HepG2 (cell line): ENCODE results near the gene UBL5. TPM values are rescaled to one million over a fixed set of nuclear protein-coding genes. Genes with fewer than 3 reads are reported as not detected.

ENCODE experiments used
- EHMT2 ChIP-seq: fragments of 200-600 bp; sonication (generic); IDR thresholded peaks from 2 replicates; pipeline ENCODE4 v1.7.0; 2017; ENCODE audit warnings: antibody characterized with exemption, low read depth, low read length, borderline replicate concordance
- FOXK2 ChIP-seq: fragments of 450-650 bp; IDR thresholded peaks from 2 replicates; pipeline ENCODE4 v1.6.1; 2016
- HNRNPUL1 ChIP-seq: fragments of 200-400 bp; formaldehyde crosslinking; IDR thresholded peaks from 2 replicates; pipeline ENCODE4 v1.6.1; 2017; ENCODE audit warnings: low read depth, mild to moderate bottlenecking, low read length, moderate library complexity
- NFE2L2 ChIP-seq: fragments of 150-350 bp; IDR thresholded peaks from 2 replicates; pipeline ENCODE4 v1.6.1; 2014; ENCODE audit warnings: low read length
- PAF1 ChIP-seq: IDR thresholded peaks from 2 replicates; pipeline ENCODE4 v1.6.1; 2016; ENCODE audit warnings: missing genetic modification reagents, missing compliant biosample characterization
- RAD51 ChIP-seq: fragments of 450-650 bp; IDR thresholded peaks from 2 replicates; pipeline ENCODE4 v1.6.1; 2016; ENCODE audit warnings: borderline replicate concordance
- SRSF4 ChIP-seq: fragments of 200-400 bp; formaldehyde crosslinking; IDR thresholded peaks from one replicate; pipeline ENCODE4 v1.6.1; 2018; ENCODE audit warnings: mild to moderate bottlenecking, low read depth, low read length, moderate library complexity; ENCODE audit not compliant: poor library complexity, severe bottlenecking
- THAP11 ChIP-seq: IDR thresholded peaks from 2 replicates; pipeline ENCODE4 v1.6.1; 2016; ENCODE audit warnings: missing biosample characterization, missing genetic modification reagents
- ZBTB7A ChIP-seq: sonication (generic); formaldehyde crosslinking; IDR thresholded peaks from 2 replicates; pipeline ENCODE4 v1.8.0; 2022; ENCODE audit warnings: mild to moderate bottlenecking, missing genetic modification reagents
- ZFY ChIP-seq: sonication (generic); formaldehyde crosslinking; IDR thresholded peaks from 2 replicates; pipeline ENCODE4 v1.4.0; 2020; ENCODE audit warnings: missing genetic modification reagents
- ZIK1 ChIP-seq: sonication (generic); formaldehyde crosslinking; IDR thresholded peaks from 2 replicates; pipeline ENCODE4 v1.5.0; 2020; ENCODE audit warnings: mild to moderate bottlenecking, low read depth, missing genetic modification reagents, borderline replicate concordance
- ZKSCAN8 ChIP-seq: IDR thresholded peaks from 2 replicates; pipeline ENCODE4 v1.6.1; 2016; ENCODE audit warnings: borderline replicate concordance, missing genetic modification reagents, missing compliant biosample characterization
- ZMYM3 ChIP-seq: sonication (generic); formaldehyde crosslinking; IDR thresholded peaks from 2 replicates; pipeline ENCODE4 v1.5.1; 2020; ENCODE audit warnings: mild to moderate bottlenecking, missing genetic modification reagents
- ZNF124 ChIP-seq: sonication (generic); formaldehyde crosslinking; IDR thresholded peaks from 2 replicates; pipeline ENCODE4 v1.4.0; 2020; ENCODE audit warnings: missing genetic modification reagents
- ZNF17 ChIP-seq: sonication (generic); formaldehyde crosslinking; IDR thresholded peaks from 2 replicates; pipeline ENCODE4 v1.5.0; 2020; ENCODE audit warnings: mild to moderate bottlenecking, missing genetic modification reagents
- ZNF382 ChIP-seq: sonication (generic); formaldehyde crosslinking; IDR thresholded peaks from 2 replicates; pipeline ENCODE4 v1.5.0; 2020; ENCODE audit warnings: missing genetic modification reagents, mild to moderate bottlenecking, borderline replicate concordance
- ZNF724P ChIP-seq: sonication (generic); formaldehyde crosslinking; IDR thresholded peaks from 2 replicates; pipeline ENCODE4 v1.8.0; 2022; ENCODE audit warnings: missing genetic modification reagents, borderline replicate concordance
- ZNF749 ChIP-seq: sonication (generic); formaldehyde crosslinking; IDR thresholded peaks from 2 replicates; pipeline ENCODE4 v1.8.0; 2022; ENCODE audit warnings: mild to moderate bottlenecking, missing genetic modification reagents, moderate library complexity, borderline replicate concordance
- ZNF788 ChIP-seq: sonication (generic); formaldehyde crosslinking; IDR thresholded peaks from 2 replicates; pipeline ENCODE4 v1.5.0; 2020; ENCODE audit warnings: mild to moderate bottlenecking, missing genetic modification reagents, borderline replicate concordance
- ZNF850 ChIP-seq: sonication (generic); formaldehyde crosslinking; conservative IDR thresholded peaks from 2 replicates; pipeline ENCODE4 v1.9.0; 2021; ENCODE audit warnings: mild to moderate bottlenecking, missing genetic modification reagents
- ZNF891 ChIP-seq: sonication (generic); formaldehyde crosslinking; IDR thresholded peaks from 2 replicates; pipeline ENCODE4 v1.5.0; 2020; ENCODE audit warnings: mild to moderate bottlenecking, missing genetic modification reagents
- polyA plus RNA-seq, 8 experiments: library from polyadenylated mRNA; depleted of rRNA in 3 of 8; stranded (reverse) in 7 of 8; unstranded in 1 of 8; fragments of >200 nt; fragmentation: Illumina TruSeq in 4 of 8; extraction: Trizol in 4 of 8; gene quantifications; 2 replicates each; pipeline versions ENCODE4 v1.2.1 to v1.2.3, GENCODE V29; 2011 to 2016; ENCODE audit warnings: low read depth in 4 of 8, missing spikeins in 1 of 8, mixed read lengths in 1 of 8; ENCODE audit not compliant: insufficient read depth in 1 of 8
- total RNA-seq, 5 experiments: library from RNA; depleted of rRNA; stranded (reverse); fragments of >200 nt; fragmentation: Illumina TruSeq; extraction: Trizol; gene quantifications; 2 replicates each; pipeline ENCODE4 v1.2.3, GENCODE V29; 2016; ENCODE audit warnings: low read depth in 1 of 5
- TF ChIP-seq, protein P1 (sequence below): sonication (generic); formaldehyde crosslinking; IDR thresholded peaks from 2 replicates; pipeline ENCODE4 v1.5.0; 2020; ENCODE audit warnings: mild to moderate bottlenecking, low read depth, missing genetic modification reagents, borderline replicate concordance
- TF ChIP-seq, protein P2 (sequence below): sonication (generic); formaldehyde crosslinking; IDR thresholded peaks from 2 replicates; pipeline ENCODE4 v1.4.0; 2020; ENCODE audit warnings: mild to moderate bottlenecking, missing genetic modification reagents
- TF ChIP-seq, protein P3 (sequence below): sonication (generic); formaldehyde crosslinking; IDR thresholded peaks from 2 replicates; pipeline ENCODE4 v1.4.0; 2020; ENCODE audit warnings: missing genetic modification reagents
- TF ChIP-seq, protein P4 (sequence below): sonication (generic); formaldehyde crosslinking; IDR thresholded peaks from 2 replicates; pipeline ENCODE4 v1.4.0; 2020; ENCODE audit warnings: mild to moderate bottlenecking, low read depth, missing genetic modification reagents

Gene UBL5
- total and polyA plus RNA-seq, 2 of the 13 experiments (the other 11 are each of a cell fraction or from before 2014, with no cell fraction given): 373 to 487 TPM

DNA sequence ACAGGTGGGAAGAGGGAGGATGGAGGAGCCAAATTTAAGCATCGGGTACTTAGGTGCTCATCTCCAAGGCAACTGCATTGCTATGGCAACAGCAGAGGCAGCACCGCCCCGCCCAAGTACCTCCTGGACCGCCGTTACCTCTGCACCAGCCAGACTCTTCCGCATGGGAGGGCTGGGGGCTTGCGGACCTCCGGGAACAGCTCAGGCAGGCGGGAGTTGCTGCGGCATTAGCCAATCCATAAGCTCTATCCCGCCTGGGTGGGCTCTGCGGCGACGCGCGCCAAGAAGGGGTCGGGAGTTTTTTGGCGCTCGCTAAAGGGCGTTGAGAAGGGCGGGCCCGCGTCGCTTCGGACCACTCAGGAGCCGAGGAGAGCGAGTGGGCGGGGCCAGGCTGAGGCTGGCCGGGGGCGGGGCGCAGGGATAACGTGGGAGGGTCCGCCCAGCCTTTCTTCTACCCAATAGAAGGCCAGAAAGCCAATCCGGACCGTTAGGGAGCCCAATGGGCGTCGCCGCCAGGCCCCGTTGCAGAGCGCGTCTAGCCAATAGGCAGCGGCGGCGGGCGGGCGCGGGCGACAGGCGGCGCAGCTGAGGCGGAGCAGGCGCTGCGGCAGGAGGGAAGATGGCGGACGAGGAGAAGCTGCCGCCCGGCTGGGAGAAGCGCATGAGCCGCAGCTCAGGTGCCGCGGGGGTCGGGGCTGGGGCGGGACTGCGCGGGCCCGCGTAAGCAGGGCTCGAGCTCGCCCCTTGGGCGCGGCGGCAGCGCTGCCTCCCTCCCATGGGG is 7.2 kb downstream of the UBL5 start, which contains the start of gene PIN1 (continued):
- no peak for TF ChIP-seq NFE2L2
- TF ChIP-seq ZFY (CRISPR knock-in tag): peak; percentile 54; the same call in 1 of the 2 replicates
- TF ChIP-seq ZNF891 (CRISPR knock-in tag): no peak
- TF ChIP-seq ZNF382 (CRISPR knock-in tag): no peak
- TF ChIP-seq ZNF788 (CRISPR knock-in tag): no peak
- no peak for TF ChIP-seq EHMT2
- TF ChIP-seq ZIK1 (CRISPR knock-in tag): no peak
- no peak for TF ChIP-seq ZNF124 (CRISPR knock-in tag)
- no peak for TF ChIP-seq ZKSCAN8 (CRISPR knock-in tag)
- TF ChIP-seq, protein P1, sequence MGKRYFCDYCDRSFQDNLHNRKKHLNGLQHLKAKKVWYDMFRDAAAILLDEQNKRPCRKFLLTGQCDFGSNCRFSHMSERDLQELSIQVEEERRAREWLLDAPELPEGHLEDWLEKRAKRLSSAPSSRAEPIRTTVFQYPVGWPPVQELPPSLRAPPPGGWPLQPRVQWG (CRISPR knock-in tag): no peak
- TF ChIP-seq, protein P2, sequence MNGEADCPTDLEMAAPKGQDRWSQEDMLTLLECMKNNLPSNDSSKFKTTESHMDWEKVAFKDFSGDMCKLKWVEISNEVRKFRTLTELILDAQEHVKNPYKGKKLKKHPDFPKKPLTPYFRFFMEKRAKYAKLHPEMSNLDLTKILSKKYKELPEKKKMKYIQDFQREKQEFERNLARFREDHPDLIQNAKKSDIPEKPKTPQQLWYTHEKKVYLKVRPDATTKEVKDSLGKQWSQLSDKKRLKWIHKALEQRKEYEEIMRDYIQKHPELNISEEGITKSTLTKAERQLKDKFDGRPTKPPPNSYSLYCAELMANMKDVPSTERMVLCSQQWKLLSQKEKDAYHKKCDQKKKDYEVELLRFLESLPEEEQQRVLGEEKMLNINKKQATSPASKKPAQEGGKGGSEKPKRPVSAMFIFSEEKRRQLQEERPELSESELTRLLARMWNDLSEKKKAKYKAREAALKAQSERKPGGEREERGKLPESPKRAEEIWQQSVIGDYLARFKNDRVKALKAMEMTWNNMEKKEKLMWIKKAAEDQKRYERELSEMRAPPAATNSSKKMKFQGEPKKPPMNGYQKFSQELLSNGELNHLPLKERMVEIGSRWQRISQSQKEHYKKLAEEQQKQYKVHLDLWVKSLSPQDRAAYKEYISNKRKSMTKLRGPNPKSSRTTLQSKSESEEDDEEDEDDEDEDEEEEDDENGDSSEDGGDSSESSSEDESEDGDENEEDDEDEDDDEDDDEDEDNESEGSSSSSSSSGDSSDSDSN (CRISPR knock-in tag): no peak
- no peak for TF ChIP-seq FOXK2
- TF ChIP-seq ZNF850 (CRISPR knock-in tag): no peak
- TF ChIP-seq THAP11: peak; percentile 74
- no peak for TF ChIP-seq RAD51
- TF ChIP-seq SRSF4: no peak
- TF ChIP-seq HNRNPUL1: no peak
- TF ChIP-seq, protein P3, sequence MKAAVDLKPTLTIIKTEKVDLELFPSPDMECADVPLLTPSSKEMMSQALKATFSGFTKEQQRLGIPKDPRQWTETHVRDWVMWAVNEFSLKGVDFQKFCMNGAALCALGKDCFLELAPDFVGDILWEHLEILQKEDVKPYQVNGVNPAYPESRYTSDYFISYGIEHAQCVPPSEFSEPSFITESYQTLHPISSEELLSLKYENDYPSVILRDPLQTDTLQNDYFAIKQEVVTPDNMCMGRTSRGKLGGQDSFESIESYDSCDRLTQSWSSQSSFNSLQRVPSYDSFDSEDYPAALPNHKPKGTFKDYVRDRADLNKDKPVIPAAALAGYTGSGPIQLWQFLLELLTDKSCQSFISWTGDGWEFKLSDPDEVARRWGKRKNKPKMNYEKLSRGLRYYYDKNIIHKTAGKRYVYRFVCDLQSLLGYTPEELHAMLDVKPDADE (CRISPR knock-in tag): no peak
- TF ChIP-seq, protein P4, sequence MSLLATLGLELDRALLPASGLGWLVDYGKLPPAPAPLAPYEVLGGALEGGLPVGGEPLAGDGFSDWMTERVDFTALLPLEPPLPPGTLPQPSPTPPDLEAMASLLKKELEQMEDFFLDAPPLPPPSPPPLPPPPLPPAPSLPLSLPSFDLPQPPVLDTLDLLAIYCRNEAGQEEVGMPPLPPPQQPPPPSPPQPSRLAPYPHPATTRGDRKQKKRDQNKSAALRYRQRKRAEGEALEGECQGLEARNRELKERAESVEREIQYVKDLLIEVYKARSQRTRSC: no peak
- TF ChIP-seq ZNF724P (CRISPR knock-in tag): no peak
- TF ChIP-seq ZBTB7A: peak; percentile 57; the same call in 1 of the 2 replicates
- no peak for TF ChIP-seq PAF1 (CRISPR knock-in tag)
- no peak for TF ChIP-seq ZNF17 (CRISPR knock-in tag)
- no peak for TF ChIP-seq ZNF749 (CRISPR knock-in tag)
- no peak for TF ChIP-seq ZMYM3 (CRISPR knock-in tag)
